GM23338 (cell line): ENCODE results near the gene TOM1. TPM values are rescaled to one million over a fixed set of nuclear protein-coding genes. Genes with fewer than 3 reads are reported as not detected.

ENCODE experiments used
- ATAC-seq: fragments of 200-7000 bp; cut with Tn5 transposase; 3 replicates; pipeline ENCODE4 v1.9.1; 2020
- DNase-seq: peaks from one replicate; pipeline ENCODE4 v3.0.0-alpha.2; 2015; ENCODE audit warnings: low spot score
- H2AFZ ChIP-seq: fragments of 200-600 bp; sonication (generic); 2 replicates; pipeline ENCODE4 v1.8.0; 2016; ENCODE audit warnings: antibody characterized with exemption, mild to moderate bottlenecking, moderate library complexity
- H3F3A ChIP-seq: fragments of 200-600 bp; sonication (generic); replicated peaks from 2 replicates; pipeline ENCODE4 v1.8.0; 2017; ENCODE audit warnings: antibody characterized with exemption, mixed run types, low read depth
- H3K27ac ChIP-seq: fragments of 200-600 bp; sonication (generic); 2 replicates; pipeline ENCODE4 v1.6.1; 2016; ENCODE audit warnings: low read depth
- H3K27me3 ChIP-seq: fragments of 200-600 bp; sonication (generic); 2 replicates; pipeline ENCODE4 v1.8.0; 2016; ENCODE audit warnings: mild to moderate bottlenecking, mixed run types, moderate library complexity; ENCODE audit not compliant: insufficient read depth
- H3K36me3 ChIP-seq: fragments of 200-600 bp; sonication (generic); 2 replicates; pipeline ENCODE4 v1.8.0; 2016; ENCODE audit warnings: mild to moderate bottlenecking; ENCODE audit not compliant: insufficient read depth
- H3K4me1 ChIP-seq: fragments of 200-600 bp; sonication (generic); 2 replicates; pipeline ENCODE4 v1.8.0; 2016; ENCODE audit warnings: mild to moderate bottlenecking, moderate library complexity; ENCODE audit not compliant: insufficient read depth
- H3K4me2 ChIP-seq: fragments of 200-600 bp; sonication (generic); 2 replicates; pipeline ENCODE4 v1.7.1; 2017; ENCODE audit warnings: mixed run types
- H3K4me3 ChIP-seq: fragments of 200-600 bp; sonication (generic); 2 replicates; pipeline ENCODE4 v1.6.1; 2016; ENCODE audit warnings: mixed run types
- H3K79me2 ChIP-seq: fragments of 200-600 bp; sonication (generic); replicated peaks from 2 replicates; pipeline ENCODE4 v1.8.0; 2017; ENCODE audit warnings: mild to moderate bottlenecking; ENCODE audit not compliant: insufficient read depth
- H3K9me2 ChIP-seq: fragments of 200-600 bp; sonication (generic); 2 replicates; pipeline ENCODE4 v1.8.0; 2017; ENCODE audit not compliant: insufficient read depth
- H4K20me1 ChIP-seq: fragments of 200-600 bp; sonication (generic); replicated peaks from 2 replicates; pipeline ENCODE4 v1.8.0; 2017; ENCODE audit warnings: mild to moderate bottlenecking; ENCODE audit not compliant: insufficient read depth
- H3K27ac Mint-ChIP-seq: 2 replicates; pipeline ENCODE4 v1.8.0; 2020; ENCODE audit warnings: inconsistent platforms, mild to moderate bottlenecking, moderate library complexity, mixed read lengths
- H3K27me3 Mint-ChIP-seq: 3 replicates; pipeline ENCODE4 v1.8.0; 2022; ENCODE audit warnings: low read depth, mild to moderate bottlenecking, moderate library complexity, mixed read lengths, inconsistent platforms; ENCODE audit not compliant: insufficient read depth, poor library complexity
- H3K36me3 Mint-ChIP-seq: 3 replicates; pipeline ENCODE4 v1.8.0; 2021; ENCODE audit warnings: low read depth, mild to moderate bottlenecking, inconsistent platforms, moderate library complexity, mixed read lengths
- H3K4me1 Mint-ChIP-seq: 3 replicates; pipeline ENCODE4 v1.8.0; 2020; ENCODE audit warnings: mild to moderate bottlenecking, inconsistent platforms, mixed read lengths
- H3K4me3 Mint-ChIP-seq: 3 replicates; pipeline ENCODE4 v1.8.0; 2021; ENCODE audit warnings: moderate library complexity, mild to moderate bottlenecking, inconsistent platforms, mixed read lengths
- H3K9me3 Mint-ChIP-seq: 3 replicates; pipeline ENCODE4 v1.8.0; 2020; ENCODE audit warnings: moderate library complexity, mild to moderate bottlenecking, inconsistent platforms, mixed read lengths
- CTCF ChIP-seq, 2 experiments: fragments of 200-600 bp in 1 of 2; sonication (generic) in 1 of 2; conservative IDR thresholded peaks; 2 replicates each; pipeline versions ENCODE4 v1.5.1 to v1.6.1; 2016 to 2017; ENCODE audit warnings: antibody characterized with exemption in 2 of 2, low read depth in 2 of 2, mild to moderate bottlenecking in 2 of 2, moderate library complexity in 1 of 2
- EZH2 ChIP-seq: fragments of 200-600 bp; sonication (generic); IDR thresholded peaks from one replicate; pipeline ENCODE4 v1.8.0; 2017; ENCODE audit warnings: antibody characterized with exemption, mild to moderate bottlenecking, low read depth; ENCODE audit not compliant: unreplicated experiment
- JUNB ChIP-seq: IDR thresholded peaks from one replicate; pipeline ENCODE4 v1.6.1; 2016; ENCODE audit warnings: antibody characterized with exemption; ENCODE audit not compliant: unreplicated experiment
- NANOG ChIP-seq: IDR thresholded peaks from 2 replicates; pipeline ENCODE4 v1.6.1; 2016; ENCODE audit warnings: antibody characterized with exemption, borderline replicate concordance
- STAT1 ChIP-seq: IDR thresholded peaks from one replicate; pipeline ENCODE4 v1.6.1; 2016; ENCODE audit warnings: antibody characterized with exemption; ENCODE audit not compliant: unreplicated experiment
- ZNF114 ChIP-seq: fragments of 250-450 bp; sonication (Bioruptor Pico); IDR thresholded peaks from 2 replicates; pipeline ENCODE4 v1.5.0; 2020; ENCODE audit warnings: mild to moderate bottlenecking, moderate library complexity
- ZNF462 ChIP-seq: fragments of 250-450 bp; sonication (Bioruptor Pico); IDR thresholded peaks from 2 replicates; pipeline ENCODE4 v1.5.0; 2020; ENCODE audit warnings: mild to moderate bottlenecking, moderate library complexity
- polyA plus RNA-seq: library from polyadenylated mRNA; unstranded; fragments of >200 nt; fragmentation: Nextera tagmentation; extraction: Ambion mirVana; gene quantifications from 2 replicates; pipeline ENCODE4 v1.2.1, GENCODE V29; 2016
- total RNA-seq: library from RNA; depleted of rRNA; stranded (reverse); fragments of >200 nt; shearing (Covaris generic); gene quantifications from 2 replicates; pipeline ENCODE4 v1.2.3, GENCODE V29; 2014

TOM1 gene
- total and polyA plus RNA-seq, 2 experiments from 2014 or later = 10.9 to 17.8 TPM

- Mint-ChIP-seq H3K27me3 (peaks cover 13% of the 10 kb centered on the region), H3K4me1 (peaks cover 5% of the 10 kb centered on the region), H3K36me3 (no peaks in the 10 kb centered on the region), H3K9me3 (no peaks in the 10 kb centered on the region), H3K27ac (no peak overlapping the region), H3K4me3 (peak overlapping the region; percentile 88; the same call in 2 of the 3 replicates)
- no peak overlapping the region for H3K27ac ChIP-seq
- DNase-seq (peak; percentile 31), ATAC-seq (no peak)
- H3K4me2 ChIP-seq = no peak overlapping the region
- no peaks in the 10 kb centered on the region for H3K9me2 ChIP-seq
- no peaks in the 10 kb centered on the region; the same call in 1 of the 2 replicates for H3K79me2 ChIP-seq
- no peak for TF ChIP-seq NANOG
- TF ChIP-seq ZNF462 (CRISPR knock-in tag) = no peak
- no peak for TF ChIP-seq ZNF114 (CRISPR knock-in tag)
- TF ChIP-seq JUNB = no peak
- TF ChIP-seq STAT1 = no peak
- no peak for TF ChIP-seq CTCF (conservative IDR thresholded peaks at IDR 0.05; ENCODE audit: low read depth in 2 of 2)
- no peak for TF ChIP-seq EZH2
- peaks cover 5% of the 10 kb centered on the region for H4K20me1 ChIP-seq
- H3K36me3 ChIP-seq = peaks cover 2% of the 10 kb centered on the region; the same call in 1 of the 2 replicates
- H3K4me3 ChIP-seq = no peak overlapping the region
- peaks cover 18% of the 10 kb centered on the region for H3F3A ChIP-seq
- H3K27me3 ChIP-seq = no peaks in the 10 kb centered on the region
- H2AFZ ChIP-seq = no peak overlapping the region
- H3K4me1 ChIP-seq = no peaks in the 10 kb centered on the region
Observed at GRCh38 chr22:35301372-35301874, 1.7 kb downstream of the TOM1 start.
